Transverse colon (tissue), 4 donors: ENCODE results near the gene LPO. TPM values are rescaled to one million over a fixed set of nuclear protein-coding genes. Genes with fewer than 3 reads are reported as not detected.

Source experiments
- DNase-seq: peaks from one replicate; pipeline ENCODE4 v3.0.0-alpha.2; 2019
- H3K27ac ChIP-seq, 4 donors: fragments of 200-600 bp; sonication (generic); 2 replicates each; pipeline ENCODE4 v1.5.1; 2016 to 2018; ENCODE audit warnings: inconsistent platforms in 4 of 4
- H3K27me3 ChIP-seq: fragments of 200-600 bp; sonication (generic); 2 replicates; pipeline ENCODE4 v1.5.1; 2017; ENCODE audit warnings: inconsistent platforms
- H3K36me3 ChIP-seq, 4 donors: fragments of 200-600 bp; sonication (generic); 2 replicates each; pipeline ENCODE4 v1.5.1; 2017 to 2019; ENCODE audit warnings: inconsistent platforms in 4 of 4
- H3K4me1 ChIP-seq, 4 donors: fragments of 200-600 bp; sonication (generic); 2 replicates each; pipeline ENCODE4 v1.5.1; 2017 to 2020; ENCODE audit warnings: inconsistent platforms in 4 of 4
- H3K4me3 ChIP-seq, 4 donors: fragments of 200-600 bp; sonication (generic); 1 replicate in 1 of 4; 2 replicates in 3 of 4; pipeline versions ENCODE4 v1.5.1 to v1.6.1; 2017 to 2019; ENCODE audit warnings: inconsistent platforms in 4 of 4
- H3K9me3 ChIP-seq, 2 donors: fragments of 200-600 bp; sonication (generic); 2 replicates each; pipeline ENCODE4 v1.5.1; 2017 to 2019; ENCODE audit warnings: inconsistent platforms in 2 of 2
- EP300 ChIP-seq: sonication (generic); formaldehyde crosslinking; IDR thresholded peaks from one replicate; pipeline ENCODE4 v1.6.1; 2017; ENCODE audit warnings: antibody characterized with exemption, low read depth
- POLR2A ChIP-seq: fragments of 450-650 bp; IDR thresholded peaks from one replicate; pipeline ENCODE4 v1.6.1; 2016; ENCODE audit warnings: antibody characterized with exemption, mild to moderate bottlenecking, moderate library complexity
- POLR2AphosphoS5 ChIP-seq, 3 donors: sonication (generic); formaldehyde crosslinking; IDR thresholded peaks; one replicate each; pipeline ENCODE4 v1.6.1; 2016; ENCODE audit warnings: antibody characterized with exemption in 3 of 3
- WGBS, 2 donors: methylation state at CpG; one replicate each; pipeline ENCODE4 v1.1.5; 2018; ENCODE audit warnings: low coverage in 1 of 2; 5-methylcytosine and 5-hydroxymethylcytosine counted together
- in situ Hi-C, 4 donors: fragments of 200-750 bp; cut with MboI; loops; one replicate each; pipeline versions ENCODE4 v1.15.0 to v1.15.1; 2017; ENCODE audit warnings: low sequenced_read_pairs in 3 of 4, low pct_ligation_motif_present in 1 of 4, low pct_unique_long_range_greater_than_20kb in 1 of 4
- intact Hi-C: fragments of 100-400 bp; cut with DNase I; formaldehyde crosslinking; loops from one replicate; pipeline ENCODE4 v1.15.1; 2023; ENCODE audit warnings: low total_unique reads
- total RNA-seq, 4 donors: library from RNA; depleted of rRNA; stranded (reverse); fragments of >200 nt; gene quantifications; one replicate each; pipeline ENCODE4 v1.1.0, GENCODE V29; 2016
- TF ChIP-seq, protein P1 (sequence below), 5 experiments: fragments of 200-600 bp in 3 of 5; fragments of 450-650 bp in 2 of 5; sonication (generic) in 3 of 5; IDR thresholded peaks; 1 replicate in 2 of 5; 2 replicates in 3 of 5; pipeline ENCODE4 v1.5.1; 2016 to 2017; ENCODE audit warnings: antibody characterized with exemption in 5 of 5, inconsistent platforms in 3 of 5, mild to moderate bottlenecking in 2 of 5, moderate library complexity in 1 of 5

Gene LPO
- total RNA-seq, 4 donors from 2014 or later: not detected

DNA sequence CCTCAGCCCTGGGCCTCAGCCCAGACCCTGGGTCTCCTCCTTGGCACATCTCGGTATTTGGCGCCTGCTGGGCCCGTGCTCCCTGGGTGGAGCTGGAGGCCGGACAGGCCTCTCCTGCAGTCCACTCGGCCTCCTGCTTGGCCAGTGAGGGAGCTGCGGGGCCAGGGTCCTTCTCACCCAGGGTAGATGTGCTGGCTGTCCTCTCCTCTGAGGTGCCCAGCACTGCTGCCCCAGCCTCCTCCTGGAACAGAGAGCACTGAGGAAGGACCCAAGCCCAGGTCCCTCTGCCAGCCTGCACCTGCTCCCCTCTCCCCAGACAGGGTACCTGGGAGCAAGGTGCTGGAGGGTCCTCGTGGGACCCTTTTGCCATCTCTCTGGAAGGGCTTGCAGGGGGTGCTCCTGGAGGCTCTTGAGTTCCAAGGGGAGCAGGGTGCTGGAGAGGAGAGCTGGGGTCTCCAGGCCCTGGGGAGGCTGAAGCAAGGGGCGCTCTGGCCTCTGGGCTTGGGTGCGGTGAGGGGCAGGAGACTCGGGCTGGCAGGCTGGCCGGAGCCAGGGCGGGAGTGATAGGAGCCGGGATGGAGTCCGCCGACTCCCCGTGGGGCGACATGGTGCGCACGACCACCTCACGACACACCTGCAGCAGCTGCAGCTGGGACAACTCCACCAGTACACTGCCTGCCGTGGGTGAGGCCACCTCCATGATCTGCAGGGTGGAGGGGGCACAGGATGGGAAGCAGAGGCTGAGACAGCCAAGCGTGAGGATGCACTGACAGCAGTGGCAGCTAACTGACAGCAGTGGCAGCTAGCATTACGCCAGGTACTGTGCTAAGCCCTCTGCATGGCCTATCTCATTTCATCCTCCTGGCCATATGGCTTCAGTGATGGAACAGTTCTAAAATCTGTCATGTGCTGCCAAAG is 72.4 kb downstream of the LPO start:
- H3K9me3 ChIP-seq: no peaks in the 10 kb centered on the region
- no peaks in the 10 kb centered on the region for H3K27me3 ChIP-seq
- no peaks in the 10 kb centered on the region for H3K4me1 ChIP-seq
- H3K4me3 ChIP-seq: no peak overlapping the region
- no peak overlapping the region for H3K27ac ChIP-seq
- no peak for DNase-seq
- TF ChIP-seq, protein P1, sequence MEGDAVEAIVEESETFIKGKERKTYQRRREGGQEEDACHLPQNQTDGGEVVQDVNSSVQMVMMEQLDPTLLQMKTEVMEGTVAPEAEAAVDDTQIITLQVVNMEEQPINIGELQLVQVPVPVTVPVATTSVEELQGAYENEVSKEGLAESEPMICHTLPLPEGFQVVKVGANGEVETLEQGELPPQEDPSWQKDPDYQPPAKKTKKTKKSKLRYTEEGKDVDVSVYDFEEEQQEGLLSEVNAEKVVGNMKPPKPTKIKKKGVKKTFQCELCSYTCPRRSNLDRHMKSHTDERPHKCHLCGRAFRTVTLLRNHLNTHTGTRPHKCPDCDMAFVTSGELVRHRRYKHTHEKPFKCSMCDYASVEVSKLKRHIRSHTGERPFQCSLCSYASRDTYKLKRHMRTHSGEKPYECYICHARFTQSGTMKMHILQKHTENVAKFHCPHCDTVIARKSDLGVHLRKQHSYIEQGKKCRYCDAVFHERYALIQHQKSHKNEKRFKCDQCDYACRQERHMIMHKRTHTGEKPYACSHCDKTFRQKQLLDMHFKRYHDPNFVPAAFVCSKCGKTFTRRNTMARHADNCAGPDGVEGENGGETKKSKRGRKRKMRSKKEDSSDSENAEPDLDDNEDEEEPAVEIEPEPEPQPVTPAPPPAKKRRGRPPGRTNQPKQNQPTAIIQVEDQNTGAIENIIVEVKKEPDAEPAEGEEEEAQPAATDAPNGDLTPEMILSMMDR (IDR thresholded peaks at IDR 0.05): no peak
- no peak for TF ChIP-seq EP300
- 89% methylated on average over 23 of the region's 23 CpGs; no CpG with 5 or more reads in 1 of the 2 donors for WGBS, 2 donors
- in situ Hi-C loops: loop anchor here in 2 of 4 donors (10.0 kb wide), 2 partner anchors 104 to 134 kb away; partner anchors contain the start of gene RNF43 (in 1 of the 2)
- intact Hi-C loops: no loop called here
- no peaks in the 10 kb centered on the region for H3K36me3 ChIP-seq

DNA sequence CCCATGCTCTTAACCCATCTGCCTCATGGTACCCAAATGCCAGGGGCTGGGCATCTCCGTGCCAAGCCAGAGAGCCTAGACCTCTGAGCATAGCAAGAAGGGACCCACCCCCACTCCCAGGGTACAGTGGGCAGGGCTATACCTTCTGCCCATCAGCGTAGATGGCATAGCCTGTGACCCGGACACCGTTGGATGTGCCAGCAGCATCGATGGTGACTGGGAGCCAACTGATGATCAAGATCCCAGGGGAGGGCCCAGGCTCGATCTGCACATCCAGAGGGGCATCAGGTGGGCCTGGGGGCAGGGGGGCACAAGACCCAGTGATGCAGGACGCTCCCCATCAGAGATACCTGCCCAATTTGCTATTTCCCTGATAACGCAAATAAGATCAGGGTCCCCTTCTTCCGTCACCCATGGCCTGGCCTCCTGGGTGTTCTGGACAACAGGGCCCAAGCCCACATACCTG is 73.1 kb downstream of the LPO start:
- no peak for DNase-seq
- in situ Hi-C loops (loop anchor here in 2 of 4 donors (10.0 kb wide), 2 partner anchors 103 to 133 kb away; partner anchors contain the start of gene RNF43 (in 1 of the 2)), intact Hi-C loops (no loop called here)
- Histone ChIP-seq H3K27ac (no peak overlapping the region), H3K9me3 (no peaks in the 10 kb centered on the region), H3K27me3 (no peaks in the 10 kb centered on the region), H3K4me3 (no peak overlapping the region), H3K4me1 (no peaks in the 10 kb centered on the region), H3K36me3 (no peaks in the 10 kb centered on the region)
- 89% methylated on average over 8 of the region's 9 CpGs; no CpG with 5 or more reads in 1 of the 2 donors for WGBS, 2 donors
- no peak for TF ChIP-seq EP300
- no peak for TF ChIP-seq POLR2A
- TF ChIP-seq, protein P1 (IDR thresholded peaks at IDR 0.05): no peak
- no peak for TF ChIP-seq POLR2AphosphoS5 (IDR thresholded peaks at IDR 0.05)

DNA sequence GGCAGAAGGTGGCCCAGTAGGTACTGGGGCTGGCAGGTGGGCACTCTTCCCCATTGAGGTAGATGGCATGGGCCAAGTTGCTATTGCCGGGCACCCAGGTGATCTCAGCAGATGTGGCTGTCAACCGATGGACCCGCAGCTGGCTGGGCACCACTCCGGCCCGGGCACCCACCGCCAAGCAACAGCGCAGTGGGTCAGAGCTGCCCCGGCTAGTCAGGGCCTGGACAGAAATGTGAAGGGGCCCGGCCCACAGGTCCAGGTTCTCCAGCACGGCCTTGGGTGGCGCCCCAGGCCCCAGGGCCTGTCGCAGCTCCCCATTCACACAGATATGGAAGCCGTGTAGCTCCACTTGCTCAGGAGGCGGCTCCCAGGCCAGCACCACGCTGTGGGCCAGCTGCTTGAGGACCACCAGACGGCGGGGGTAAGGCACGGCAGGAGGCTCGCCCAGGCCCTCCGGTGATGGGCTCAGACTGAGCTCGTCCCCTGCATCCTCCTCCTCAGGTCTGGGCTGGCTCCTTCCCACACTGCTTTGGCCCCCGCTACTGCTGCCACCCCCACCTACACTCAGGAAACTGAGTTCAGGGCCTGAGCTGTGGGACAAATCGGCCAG is 73.7 kb downstream of the LPO start:
- Histone ChIP-seq H3K27me3 (no peaks in the 10 kb centered on the region), H3K4me3 (no peak overlapping the region), H3K9me3 (no peaks in the 10 kb centered on the region), H3K36me3 (no peaks in the 10 kb centered on the region), H3K27ac (no peak overlapping the region), H3K4me1 (no peaks in the 10 kb centered on the region)
- in situ Hi-C loops: loop anchor here in 2 of 4 donors (10.0 kb wide), 2 partner anchors 103 to 133 kb away; partner anchors contain the start of gene RNF43 (in 1 of the 2)
- WGBS, 2 donors: 96% methylated on average over 20 of the region's 23 CpGs; no CpG with 5 or more reads in 1 of the 2 donors
- DNase-seq: no peak
- TF ChIP-seq POLR2AphosphoS5 (IDR thresholded peaks at IDR 0.05) (no peak), POLR2A (no peak), EP300 (no peak)
- TF ChIP-seq, protein P1 (IDR thresholded peaks at IDR 0.05): no peak
- intact Hi-C loops: no loop called here

DNA sequence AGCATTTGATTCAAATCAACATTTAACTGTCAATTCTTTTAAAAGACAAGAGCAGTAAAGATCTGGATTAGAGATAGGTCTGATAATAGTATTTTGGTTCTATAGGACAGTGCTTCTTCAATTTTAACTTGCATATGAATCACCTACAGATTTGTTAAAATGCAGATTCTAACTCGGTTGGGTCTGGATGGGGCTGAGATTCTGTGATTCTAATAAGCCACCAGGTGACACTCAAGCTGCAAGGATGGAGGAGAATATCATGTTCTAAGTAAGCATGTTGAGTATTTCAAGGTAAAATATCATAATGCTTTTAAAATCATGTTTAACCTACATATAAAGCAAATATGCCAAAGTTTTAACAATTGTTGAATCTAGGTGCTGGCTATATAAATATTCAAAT is 74.4 kb downstream of the LPO start:
- Histone ChIP-seq H3K27ac (no peak overlapping the region), H3K27me3 (no peaks in the 10 kb centered on the region), H3K4me3 (no peak overlapping the region), H3K4me1 (peaks cover 0 to 4% (median 3%) of the 10 kb centered on the region in 4 donors), H3K36me3 (no peaks in the 10 kb centered on the region), H3K9me3 (no peaks in the 10 kb centered on the region)
- intact Hi-C loops: no loop called here
- in situ Hi-C loops: loop anchor here in 2 of 4 donors (10.0 kb wide), 2 partner anchors 102 to 132 kb away; partner anchors contain the start of gene RNF43 (in 1 of the 2)
- TF ChIP-seq POLR2AphosphoS5 (IDR thresholded peaks at IDR 0.05): no peak
- no peak for TF ChIP-seq EP300
- TF ChIP-seq, protein P1 (IDR thresholded peaks at IDR 0.05): no peak
- TF ChIP-seq POLR2A: no peak
- 63 to 70% methylated on average over 1 of the region's 1 CpG for WGBS, 2 donors
- no peak for DNase-seq
